Fibroblast of skin of abdomen (primary cell): ENCODE measurements around the gene C11orf21.

ENCODE experiments used
- DNase-seq: peaks from one replicate; pipeline ENCODE4 v3.0.0-alpha.2; 2013

The C11orf21 gene

DNA sequence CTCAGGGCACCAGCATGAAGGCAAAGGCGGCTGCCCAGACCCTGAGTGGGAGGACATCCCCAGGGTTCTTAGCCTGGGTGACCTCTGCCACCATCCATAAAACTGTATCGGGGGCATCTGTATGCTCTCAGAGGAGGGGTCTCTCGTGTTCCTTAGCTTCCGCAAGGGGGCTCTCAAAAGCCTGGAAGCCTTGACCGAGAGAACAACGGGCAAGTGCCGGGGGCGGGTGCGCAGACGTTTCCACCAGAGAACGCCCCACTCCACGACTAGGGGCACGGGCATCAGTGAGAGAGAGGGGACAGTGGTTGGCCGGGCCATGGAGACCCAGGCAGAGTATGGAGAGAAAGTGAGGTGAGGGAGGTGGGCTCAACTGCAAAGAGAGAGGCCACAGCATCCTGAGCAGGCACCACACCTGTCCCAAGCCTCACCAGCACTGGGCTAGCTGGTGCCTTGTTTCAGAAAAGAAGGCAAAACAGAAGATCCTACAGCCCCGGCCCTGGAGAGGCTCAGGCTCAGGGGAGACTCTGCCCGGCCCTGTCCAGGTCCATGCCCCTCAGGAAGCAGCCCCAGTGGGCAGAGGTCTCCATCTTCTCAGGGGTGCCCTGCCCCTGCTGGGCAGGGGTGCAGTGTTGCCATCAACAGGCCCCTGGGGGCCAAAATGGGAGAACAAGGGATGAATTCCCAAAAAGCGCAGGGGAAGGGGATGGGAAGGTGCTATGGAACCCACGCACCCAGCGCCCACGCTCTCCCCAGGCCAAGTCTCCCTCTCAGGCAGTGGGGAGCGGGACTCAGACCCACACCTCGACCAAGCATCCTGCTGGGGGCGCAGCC lies 6.0 kb upstream of the C11orf21 start:
- no peak for DNase-seq

DNA sequence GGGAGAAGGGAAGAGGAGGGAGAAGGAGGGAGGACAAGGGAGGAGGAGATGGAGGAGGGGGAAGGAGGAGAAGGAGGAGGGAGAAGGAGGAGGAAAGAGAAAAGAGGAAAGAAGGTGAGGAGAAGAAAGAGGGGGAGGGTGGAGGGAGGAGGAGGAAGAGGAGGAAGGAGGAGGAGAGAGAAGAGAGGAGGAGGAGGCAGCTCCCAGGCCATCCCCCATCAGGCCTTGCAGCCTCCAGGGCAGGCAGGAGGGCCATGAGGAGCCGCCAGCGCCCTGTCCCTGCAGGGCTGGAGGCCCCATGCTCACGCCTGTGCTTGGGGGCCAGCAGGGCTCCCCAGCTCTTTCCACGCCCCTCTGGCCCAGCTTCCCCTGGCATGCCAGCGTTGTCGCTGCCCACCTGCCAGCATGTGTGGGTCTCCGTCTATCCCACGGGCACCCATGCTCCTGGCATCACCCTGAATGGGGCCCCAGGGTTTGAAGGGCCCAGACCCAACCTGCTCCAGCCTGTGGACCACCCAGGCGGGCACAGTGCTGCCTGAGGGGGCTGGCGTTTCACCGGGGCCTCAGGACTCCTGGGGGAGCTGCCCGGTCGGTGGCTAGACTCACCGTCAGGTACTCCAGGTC lies 5.3 kb upstream of the C11orf21 start:
- no peak for DNase-seq

DNA sequence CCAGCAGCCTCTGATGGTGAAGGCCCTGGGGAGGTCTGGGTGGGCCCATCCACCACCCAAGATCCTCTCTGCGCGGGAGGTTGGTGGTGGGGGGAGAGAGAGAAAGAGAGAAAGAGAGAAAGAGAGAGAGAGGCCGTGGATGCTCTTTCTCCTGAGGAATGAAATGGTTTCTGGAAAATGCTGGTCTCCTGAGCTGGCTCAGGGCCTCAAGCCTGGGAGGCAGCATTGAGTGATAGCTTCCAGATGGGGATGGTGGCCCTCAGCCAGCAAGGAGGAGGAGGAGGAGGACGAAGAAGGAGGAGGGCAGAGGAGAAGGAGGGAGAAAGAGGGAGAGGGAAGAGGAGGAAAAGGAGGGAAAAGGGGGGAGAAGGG lies 4.7 kb upstream of the C11orf21 start:
- DNase-seq, result peak; percentile 96

DNA sequence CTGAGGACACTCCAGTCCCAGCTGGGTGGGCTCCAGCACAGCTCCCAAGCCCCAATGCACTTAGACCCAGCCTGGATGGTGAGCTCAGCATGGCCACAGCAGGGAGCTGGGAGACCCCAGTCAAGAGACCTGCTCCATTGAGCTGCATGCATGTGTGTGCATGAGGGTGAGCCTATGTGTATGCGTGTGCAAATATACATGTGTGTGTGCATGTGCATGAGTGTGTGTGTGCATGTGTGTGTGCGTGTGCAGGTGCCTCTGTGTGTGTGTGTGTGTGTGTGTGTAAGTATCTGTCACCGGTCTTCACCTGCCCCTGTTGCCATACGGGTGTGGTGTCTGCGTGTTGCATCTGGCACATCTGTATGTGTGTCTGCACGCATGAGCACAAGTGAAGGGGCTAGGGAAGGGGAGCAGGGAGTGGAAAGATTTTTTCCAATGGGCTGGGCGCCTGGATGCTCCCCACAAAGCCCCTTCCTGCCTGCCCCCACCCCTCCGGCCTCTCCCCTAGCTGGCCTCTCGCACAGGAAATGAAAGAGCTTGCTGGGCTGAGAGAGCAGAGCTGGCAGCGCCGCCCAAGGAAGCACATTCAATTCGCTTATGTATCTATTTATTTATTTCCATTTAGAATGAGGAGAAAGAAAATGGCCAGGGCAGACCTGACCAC lies 4.2 kb upstream of the C11orf21 start:
- DNase-seq, result peak; percentile 71

DNA sequence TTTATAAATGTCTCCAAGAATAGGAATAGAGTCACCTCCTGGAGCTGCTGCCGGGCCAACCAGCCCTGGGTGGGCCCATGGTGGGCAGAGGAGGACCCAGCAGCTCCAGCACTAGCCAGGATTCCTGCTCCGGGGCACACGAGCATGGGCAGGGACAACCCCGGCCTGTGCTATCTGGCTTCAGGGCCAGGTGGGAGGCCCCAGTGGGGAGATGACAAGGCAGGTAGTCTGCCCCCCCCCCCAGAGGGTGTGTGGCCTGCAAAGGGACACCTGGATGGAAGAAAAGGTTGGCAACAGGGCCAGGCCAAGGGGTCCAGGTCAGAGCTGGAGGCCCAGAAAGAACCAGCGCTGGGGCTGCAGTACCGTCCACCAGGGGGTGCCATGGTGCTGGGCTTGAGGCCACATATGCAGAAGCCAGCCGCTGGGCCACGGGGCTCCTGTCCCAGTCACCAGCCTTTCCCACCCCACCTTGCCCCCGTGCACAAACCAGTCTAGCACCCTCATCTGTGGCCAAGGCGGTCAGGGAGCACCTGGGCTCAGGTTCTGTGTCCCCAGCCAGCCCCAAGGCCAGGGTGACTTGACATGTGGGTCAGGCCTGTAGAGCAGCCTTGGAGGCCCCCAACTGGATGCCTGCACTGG lies 3.5 kb upstream of the C11orf21 start:
- DNase-seq, result peak; percentile 68

DNA sequence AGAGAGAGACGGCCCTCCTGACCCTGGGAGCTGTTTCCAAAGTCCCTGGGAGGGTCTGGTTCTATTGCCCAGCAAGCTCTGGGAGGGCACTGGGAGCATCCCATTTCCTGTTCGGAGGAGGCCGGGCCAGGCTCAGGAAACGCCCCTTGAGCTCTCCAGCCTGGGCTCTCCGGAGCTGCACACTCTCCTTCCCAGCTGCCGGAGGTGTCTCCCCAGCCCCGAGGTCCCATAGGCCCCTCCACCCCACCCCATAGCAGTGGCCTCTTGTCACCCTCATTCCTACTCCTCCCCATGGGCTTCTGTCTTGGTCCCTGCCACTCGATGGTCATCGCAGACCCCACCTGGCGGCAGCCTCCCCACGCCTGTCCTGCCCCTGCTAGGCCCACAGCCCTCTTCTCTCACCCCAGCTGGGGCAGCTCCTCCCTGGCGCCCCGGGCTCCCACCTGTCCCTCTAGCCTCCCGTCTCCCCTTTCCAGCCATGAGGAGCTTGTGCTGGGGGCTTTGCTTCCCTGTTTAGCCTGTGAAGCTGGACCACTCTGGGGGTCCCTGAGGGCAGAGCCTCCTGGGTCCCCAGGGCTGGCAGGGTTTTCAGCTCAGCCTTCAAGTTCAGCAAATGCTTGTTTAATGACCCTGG lies 2.9 kb upstream of the C11orf21 start:
- no peak for DNase-seq

DNA sequence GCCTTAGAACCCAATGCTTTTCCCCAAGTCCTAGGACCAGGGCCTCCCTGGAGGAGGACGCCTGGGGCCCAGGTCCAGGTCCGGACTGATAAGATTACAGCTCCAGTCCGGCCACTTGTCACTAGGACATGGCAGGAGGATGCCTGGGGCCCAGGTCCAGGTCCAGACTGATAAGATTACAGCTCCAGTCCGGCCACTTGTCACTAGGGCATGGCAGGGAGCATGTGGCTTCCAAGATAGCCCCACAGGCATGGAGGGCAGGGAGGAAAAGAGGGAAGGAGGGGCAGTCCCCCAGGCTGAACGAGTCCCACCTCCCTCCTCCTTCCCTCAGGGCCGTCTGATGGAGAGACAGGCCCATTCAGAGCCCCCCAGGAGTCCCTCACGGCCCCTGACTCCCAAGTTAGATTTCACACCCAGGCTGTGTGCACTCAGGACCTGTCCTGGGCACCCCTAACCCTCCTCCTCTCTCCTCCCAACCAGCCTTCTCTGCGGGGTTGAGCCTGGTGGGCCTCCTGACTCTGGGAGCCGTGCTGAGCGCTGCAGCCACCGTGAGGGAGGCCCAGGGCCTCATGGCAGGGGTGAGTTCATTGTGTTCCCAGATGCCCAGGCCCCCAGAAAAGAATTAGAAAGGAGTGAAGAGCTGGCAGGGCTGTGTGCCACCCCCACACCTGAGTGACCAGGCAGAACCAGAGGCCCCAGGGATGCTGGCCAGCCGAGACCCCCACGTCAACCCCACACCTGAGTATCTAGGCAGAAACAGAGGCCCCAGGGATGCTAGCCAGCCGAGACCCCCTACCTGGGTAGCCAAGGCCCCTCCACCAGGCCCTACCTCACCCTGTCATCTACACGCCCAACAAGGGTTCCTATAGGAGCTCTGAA lies 2.1 kb upstream of the C11orf21 start:
- no peak for DNase-seq

DNA sequence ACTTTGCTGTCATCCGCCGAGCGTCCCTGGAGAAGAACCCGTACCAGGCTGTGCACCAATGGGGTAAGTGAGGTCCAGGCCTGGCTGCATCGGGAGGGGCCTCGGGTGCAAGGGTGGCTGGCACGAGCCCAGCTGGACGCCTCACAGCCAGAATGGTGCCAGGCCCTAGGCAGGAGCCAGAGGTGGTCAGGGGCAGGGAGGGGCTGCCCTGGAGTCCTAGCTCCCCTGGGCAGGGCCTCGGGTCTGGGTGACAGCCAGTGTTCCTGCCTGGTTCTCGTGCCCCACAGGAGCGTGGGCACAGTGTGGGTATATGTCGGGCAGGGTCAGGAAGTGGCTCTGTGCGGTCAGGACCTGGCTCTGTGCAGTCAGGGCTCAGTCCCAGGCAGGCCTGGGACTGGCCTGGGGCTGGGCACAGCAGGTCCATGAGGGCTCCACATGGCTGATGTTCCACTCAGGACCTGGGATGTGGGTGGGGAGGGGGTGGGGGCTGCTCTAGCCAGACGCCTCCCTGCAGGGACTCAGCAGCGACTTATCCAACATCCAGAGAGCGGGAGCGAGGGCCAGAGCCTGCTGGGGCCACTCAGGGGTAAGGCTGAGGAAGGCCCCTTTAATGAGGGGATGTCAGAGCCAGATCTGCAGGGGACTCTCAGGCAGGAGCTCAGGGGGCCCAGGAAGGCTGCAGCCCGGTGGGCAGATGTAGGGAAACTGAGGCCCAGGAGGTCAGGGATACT lies 1.3 kb upstream of the C11orf21 start:
- DNase-seq, result no peak

DNA sequence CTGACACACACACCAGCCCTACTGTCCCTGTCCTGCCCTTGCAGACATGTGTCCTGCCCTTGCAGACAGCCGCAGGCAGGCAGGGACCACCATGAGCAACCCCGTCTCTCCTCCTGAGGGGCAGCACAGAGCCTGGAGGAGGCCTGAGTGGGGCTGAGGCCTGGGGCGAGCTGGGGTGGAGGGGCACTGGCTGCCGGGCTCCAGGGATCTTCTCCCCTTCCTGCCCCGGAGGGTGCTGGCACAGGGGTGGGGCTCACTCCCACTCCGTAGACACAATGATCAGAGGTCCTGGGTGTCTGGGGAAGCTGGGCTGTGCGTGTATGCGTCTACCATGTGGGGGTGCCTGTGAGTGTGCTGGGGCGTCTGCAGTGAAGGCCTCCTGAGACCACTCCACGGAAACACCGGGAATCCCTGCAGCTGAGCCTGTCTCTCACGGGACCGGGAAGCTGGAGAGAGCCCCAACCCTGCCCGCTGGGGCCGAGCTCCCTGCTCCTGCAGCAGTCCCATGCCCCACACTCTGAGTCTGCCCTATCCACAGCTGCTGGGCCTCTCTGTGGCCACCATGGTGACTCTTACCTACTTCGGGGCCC lies 683 bp upstream of the C11orf21 start:
- DNase-seq, result no peak

- no peak for DNase-seq
These were observed 635 bp downstream of the C11orf21 start for GRCh38 chr11:2300936-2301630.

DNA sequence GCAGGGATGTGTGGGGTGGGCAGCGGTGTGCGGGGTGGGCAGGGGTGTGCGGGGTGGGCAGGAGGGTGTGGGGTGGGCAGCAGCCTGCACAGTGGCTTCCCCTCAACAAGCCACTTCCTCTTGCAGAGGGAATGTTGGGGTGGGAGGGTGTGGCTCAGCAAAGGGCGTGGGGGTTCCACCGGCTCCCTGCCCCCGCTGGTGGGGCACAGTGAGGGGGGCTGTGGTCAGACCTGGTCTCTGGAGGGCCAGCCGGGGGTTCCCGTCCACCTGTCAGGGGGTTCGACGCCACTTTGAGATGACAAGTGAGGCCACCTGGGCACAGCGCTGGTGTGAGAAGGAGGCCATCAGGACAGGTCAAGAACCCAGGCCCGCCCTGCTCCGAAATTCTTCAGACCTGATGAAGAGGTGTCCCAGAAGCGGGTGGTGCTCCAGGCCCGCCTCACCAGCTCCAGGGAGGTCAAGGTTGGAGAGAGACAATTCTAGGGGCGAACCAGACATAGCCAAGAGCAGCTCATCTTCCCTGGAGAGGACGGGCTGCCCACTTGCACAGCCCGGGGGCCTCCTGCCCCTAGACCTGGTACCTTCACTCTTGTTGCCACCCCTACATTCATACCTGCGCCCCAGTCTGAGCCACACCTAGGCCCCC lies 1.3 kb downstream of the C11orf21 start:
- DNase-seq, result no peak

DNA sequence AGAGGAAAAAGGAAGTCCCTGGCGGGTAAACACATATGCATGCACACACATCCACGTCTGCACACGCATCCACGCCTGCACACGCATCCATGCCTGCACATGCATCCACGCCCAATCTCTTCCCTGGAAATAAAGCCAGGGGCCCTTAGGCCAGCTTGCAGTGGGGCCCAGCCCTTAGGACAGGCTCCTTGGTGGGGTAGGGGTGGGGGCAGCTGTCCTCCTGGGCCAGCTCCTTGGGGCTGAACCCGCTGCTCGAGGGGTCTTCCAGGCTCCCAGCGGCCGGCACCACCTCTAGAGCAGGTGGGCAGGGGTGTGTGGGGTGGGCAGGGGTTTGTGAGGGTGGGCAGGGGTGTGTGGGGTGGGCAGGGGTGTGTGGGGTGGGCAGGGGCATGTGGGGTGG lies 1.9 kb downstream of the C11orf21 start:
- DNase-seq, result no peak

- DNase-seq, result no peak
These were observed 2.6 kb downstream of the C11orf21 start for GRCh38 chr11:2298795-2299761.

- DNase-seq, result no peak
These were observed 3.5 kb downstream of the C11orf21 start for GRCh38 chr11:2298131-2298794.

GRCh38 chr11:2297623-2298030 lies 4.1 kb downstream of the C11orf21 start:
- no peak for DNase-seq

DNA sequence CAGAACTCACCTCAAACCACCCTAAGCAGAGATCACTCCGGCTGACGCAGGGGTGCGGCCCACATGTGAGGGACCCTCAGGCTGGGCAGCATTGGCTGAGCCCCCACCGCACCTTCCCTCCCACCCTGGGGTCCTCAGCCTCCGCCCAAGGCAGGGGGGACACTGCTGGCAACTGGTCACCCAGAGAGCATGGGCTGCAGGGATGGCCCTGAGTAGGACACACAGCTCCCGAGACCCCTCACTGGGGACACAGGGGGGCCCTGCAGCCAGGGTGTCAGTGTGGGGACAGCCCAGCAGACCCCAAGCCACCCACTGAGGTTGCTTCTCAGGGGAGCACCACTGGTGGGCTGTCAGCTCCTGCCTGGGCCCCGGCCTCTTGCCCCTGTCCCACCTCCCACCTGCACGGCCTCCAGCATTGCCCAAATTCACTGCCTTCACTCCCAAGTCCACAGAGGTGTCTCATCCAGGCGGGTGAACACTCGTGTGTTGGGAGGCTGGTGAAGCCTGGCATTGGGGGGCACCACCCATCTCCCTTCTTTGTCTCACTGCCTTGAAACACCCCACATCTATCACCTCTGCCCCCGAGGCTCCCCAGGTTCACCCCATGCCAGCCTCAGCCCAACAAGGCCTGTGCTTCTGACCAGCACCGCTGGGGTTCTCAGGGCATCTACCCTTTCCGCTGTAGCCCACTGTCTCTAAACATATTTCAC lies 4.7 kb downstream of the C11orf21 start:
- DNase-seq, result no peak
